ENCODE data around the gene APOB.
"Not testable (repeated sequence)": the region's sequence is repeated elsewhere in the genome, so short reads cannot be mapped to it uniquely, and the experiment has no call there.

APOB gene

DNA sequence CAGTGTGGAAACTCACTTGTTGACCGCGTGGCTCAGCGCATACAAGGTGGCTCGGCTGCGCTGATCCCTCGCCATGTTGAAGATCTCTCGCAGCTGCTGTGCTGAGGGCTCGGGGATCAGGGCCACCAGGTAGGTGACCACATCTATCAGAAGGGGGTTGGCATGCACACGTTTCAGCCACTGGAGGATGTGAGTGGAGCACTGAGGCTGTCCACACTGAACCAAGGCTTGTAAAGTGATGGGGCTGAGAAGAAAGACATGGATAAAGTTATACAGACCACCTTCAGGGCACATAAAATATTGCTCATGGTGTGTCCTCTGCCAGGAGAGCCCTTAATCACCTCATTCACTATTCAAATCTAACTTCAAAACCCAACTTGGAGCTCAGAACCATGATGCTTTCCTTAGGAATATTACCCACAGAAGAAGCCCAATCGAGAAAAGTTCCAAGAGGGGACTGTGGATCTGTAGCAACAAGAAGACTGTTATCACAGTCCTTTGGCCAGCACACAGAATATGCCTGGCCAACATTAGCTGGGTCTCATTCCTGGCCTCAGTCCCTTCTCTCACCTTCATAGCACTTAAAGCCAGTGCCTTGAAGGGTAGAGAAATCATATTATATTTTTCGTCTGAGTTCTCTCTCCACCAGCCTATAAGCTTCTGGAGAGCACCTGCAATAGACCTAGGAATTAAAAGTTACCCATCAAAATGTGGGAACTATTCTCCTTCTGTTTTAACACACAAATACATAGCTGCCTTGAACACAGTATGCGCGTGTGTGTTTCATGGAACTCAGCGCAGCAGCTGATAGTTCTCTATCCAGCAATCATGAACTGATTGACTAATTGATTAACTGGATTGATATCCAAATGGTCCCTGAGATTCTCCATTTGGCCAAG, 11.3 kb downstream of the APOB start:
- DNase-seq, result no peak

DNA sequence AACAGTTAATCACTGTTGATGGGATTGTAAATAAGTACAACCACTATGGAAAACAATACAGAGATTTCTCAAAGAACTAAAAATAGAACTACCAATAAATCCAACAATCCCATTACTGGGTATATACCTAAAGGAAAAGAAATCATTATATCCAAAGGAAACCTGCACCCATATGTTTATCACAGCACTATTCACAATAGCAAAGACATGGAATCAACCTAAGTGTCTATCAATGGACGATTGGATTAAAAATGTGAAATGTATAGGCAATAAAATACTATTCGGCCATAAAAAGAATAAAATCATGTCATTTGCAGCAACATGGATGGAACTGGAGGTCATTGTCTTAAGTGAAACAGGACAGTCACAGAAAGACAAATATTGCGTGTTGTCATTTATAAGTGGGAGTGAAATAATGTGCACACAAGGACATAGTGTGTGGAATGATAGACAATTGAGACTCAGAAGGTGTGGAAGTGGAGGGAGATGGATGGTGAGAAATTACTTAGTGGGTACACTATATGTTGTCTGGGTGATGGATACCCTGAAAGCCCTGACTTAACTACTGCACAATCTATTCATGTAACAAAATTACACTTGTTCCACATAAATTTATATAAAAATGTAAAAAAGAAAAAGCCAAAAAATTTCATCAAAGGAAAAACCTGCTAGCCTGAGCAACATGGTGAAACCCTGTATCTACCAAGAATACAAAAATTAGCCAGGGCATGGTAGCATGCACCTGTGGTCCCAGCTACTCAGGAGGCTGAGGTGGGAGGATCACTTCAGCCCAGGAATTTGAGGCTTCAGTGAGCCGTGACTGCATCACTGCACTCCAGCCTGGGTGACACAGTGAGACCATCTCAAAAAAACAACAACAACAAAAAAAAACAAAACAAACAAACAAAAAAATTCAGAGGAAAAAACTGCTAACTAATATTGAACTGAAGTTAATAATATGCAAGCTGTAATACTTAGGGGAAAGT, 12.6 kb downstream of the APOB start:
- DNase-seq, result no peak

DNA sequence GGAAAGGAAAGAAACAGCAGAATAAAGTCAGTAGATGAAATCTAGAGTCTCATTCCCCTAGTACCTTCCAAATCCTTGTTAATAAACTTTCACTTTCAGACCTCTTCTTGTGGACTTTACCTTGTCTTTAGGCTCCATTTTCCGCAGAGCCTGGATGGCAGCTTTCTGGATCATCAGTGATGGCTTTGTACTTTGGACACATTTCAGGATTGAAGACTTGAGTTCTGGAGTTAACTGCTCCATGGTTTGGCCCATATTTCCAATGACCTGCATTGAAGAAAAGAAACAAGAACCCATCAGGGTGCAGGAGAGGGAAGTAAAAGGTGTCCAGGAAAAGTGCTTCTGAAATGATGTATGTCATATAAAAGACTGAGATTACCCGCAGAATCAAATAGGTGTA, 14.4 kb downstream of the APOB start:
- no peak for DNase-seq

- not testable (repeated sequence) for DNase-seq
Measured at GRCh38 chr2:21028951-21029350, 14.9 kb downstream of the APOB start.

GRCh38 chr2:21028021-21028947, 15.6 kb downstream of the APOB start:
- no peak for DNase-seq

DNA sequence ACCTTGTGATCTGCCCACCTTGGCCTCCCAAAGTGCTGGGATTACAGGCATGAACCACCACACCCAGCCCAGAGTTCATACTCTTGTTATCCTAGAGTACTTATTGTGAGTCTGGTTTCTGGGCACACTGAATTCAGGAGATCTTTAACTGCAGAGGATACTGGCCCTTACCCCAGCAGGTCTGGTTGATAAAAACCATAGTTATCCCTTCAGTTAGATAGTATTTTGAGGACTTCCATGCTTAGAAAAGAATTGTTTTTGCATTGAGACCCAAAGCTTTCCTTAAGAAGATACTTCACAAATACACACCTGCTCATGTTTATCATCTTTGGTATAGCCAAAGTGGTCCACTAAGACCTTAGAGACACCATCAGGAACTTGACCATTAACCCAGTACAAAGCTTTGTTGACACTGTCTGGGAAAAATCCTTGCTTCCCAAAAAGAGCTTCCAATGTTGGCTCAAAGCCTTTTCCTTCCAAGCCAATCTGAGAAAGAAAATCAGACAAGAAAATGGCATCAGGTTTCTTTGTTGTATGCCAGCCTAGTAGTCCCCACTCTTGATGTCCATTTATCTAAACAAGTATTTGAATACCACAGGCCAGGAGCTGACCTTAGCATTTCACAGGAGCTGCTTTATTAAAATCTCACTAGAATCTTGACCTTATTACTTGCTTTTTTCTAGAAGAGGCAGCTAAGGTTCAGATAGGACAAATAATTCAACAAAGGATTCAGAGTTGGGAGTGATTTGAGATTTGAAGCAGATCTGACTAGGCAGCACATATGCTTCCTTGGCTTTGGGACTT, 17.2 kb downstream of the APOB start:
- no peak for DNase-seq

GRCh38 chr2:21025690-21026478, 18.0 kb downstream of the APOB start:
- DNase-seq, result no peak

- DNase-seq, result no peak
Measured at GRCh38 chr2:21024722-21025389, 19.0 kb downstream of the APOB start.

DNA sequence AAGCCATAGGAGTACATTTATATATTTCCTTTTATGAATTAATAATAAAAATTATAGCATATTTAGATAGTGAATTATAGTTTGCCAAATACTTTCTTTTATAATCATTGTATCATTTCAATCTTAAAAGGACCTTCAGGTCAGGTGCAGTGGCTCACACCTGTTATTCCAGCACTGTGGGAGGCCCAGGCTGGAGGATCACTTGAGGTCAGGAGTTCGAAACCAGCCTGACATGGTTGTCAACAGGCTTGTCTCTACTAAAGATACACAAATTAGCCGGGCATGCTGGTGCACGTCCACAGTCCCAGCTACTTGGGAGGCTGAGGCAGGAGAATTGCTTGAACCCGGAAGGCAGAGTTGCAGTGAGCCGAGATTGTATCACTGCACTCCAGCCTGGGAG, 19.7 kb downstream of the APOB start:
- DNase-seq, result no peak

DNA sequence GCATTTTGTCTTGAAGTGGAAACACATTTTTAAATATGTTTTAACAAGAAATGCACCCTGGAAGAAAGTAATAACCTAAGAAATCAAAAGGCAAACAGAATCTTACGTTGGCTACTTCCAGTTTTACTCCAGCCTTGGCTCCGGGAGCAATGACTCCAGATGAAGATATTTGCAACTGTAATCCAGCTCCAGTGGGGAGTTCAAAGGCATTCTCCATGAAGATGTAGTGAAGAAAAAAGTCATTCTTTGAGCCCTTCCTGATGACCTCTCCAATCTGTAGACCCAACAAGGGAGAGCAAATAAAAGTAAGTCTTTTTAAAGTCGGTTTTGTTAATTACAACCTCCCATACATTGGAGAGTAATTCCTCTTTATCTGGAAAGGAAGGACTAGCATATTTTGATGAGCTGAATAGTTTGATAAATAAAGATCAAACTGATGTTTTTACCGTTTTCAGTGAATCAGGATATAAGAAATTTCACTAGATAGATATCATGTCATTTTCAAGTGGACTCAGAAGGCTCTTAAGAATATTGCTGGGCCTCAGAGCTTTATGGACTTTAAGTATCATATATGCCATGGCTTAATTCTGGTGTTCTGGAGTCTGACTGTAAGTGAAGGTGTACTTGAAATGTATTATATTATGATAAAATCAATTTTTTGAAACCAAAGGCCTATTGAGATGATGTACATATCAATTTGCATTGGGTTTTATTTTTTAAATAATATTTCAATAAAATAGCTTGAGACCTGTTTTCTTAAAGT, 20.3 kb downstream of the APOB start:
- DNase-seq, result no peak

DNA sequence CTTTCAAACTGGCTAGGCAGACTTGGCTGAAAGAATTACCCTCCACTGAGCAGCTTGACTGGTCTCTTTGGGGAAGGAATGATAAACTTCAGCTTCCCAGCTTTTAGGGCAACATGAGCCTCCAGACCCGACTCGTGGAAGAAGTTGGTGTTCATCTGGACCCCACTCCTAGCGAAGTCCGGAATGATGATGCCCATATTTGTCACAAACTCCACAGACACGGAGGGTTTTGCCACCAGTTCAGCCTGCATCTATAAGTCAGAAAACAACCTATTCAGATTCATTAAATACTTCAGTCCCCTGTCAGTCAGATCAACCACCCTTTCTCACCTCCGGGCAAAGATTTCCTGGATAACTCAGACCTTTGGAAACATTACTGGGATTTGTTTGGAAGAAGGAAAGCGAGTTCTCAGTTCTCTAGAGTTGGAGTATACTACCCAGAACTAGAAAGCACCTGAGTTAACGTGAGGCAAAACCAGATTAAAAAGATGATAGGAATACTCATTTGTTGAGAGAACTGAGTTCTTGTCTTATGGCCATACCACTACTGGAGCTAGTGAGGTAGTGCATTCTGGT, 21.0 kb downstream of the APOB start:
- DNase-seq, result no peak

- no peak for DNase-seq
Measured at GRCh38 chr2:21021430-21021829, 22.4 kb downstream of the APOB start.

GRCh38 chr2:21020668-21021288, 23.1 kb downstream of the APOB start:
- no peak for DNase-seq

DNA sequence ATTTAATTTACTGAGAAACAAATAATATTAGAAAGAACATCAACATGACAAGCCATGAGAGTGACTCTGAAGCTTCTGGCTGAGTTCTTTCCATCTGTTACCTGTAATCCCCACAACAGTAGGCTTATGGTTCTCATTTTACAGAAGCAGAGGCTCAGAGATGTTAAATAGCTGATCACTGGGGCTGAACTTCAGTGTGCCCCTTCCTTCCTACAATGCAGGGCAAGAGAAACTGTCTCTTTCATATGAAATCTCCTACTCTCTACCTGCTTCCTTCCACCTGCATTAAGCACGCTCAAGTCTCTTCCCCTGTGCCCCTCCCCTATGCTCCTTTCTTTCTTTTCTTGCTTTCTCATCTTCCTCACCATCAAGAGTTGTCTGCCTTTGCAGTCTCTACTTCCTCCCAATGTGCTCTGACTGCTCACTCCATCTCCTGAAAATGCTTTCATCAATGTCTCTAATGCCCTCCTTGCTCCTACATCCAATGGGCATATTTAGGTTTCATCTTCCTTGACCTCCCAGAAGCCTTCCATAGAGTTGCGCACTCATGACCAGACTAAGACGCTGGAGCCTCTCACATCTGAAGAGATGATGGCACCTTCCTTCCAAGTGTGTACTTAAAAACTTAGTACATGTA, 23.7 kb downstream of the APOB start:
- DNase-seq, result no peak

- DNase-seq, result no peak
Measured at GRCh38 chr2:21019678-21020021, 24.2 kb downstream of the APOB start.

DNA sequence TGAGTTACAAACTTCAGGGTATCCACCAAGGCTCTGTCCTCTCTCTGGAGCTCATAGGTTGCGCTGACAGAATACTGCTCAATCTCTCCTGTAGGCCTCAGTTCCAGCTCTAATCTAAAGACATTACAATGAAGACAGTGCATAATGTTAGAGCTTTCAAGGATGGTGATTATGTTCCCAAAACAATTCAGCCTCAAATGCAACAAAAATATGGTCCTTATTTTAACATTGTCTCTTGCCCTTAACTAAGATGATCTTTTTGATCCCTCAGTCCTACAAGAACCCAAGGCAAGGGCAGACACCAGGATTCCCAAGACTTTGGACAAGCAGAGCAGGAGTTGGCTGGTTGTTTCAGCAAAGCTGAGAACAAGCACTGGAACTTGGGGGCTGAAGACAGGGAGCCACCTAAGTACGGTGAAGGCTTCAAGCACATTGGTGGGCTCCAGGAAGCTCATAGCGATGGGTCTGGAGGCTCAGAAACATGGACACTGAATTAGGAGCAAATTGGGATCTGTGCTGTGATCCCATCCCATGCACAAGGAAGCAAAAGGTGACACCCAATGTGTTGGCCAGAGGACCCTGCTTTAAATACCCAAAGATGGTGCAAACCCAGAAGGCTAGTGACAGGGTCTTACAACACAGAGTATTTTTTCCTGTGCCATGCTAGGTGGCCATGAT, 24.7 kb downstream of the APOB start:
- no peak for DNase-seq

GRCh38 chr2:21018290-21018689, 25.6 kb downstream of the APOB start:
- DNase-seq, result no peak

All from activated gamma-delta T cell (primary cell).